GM18867 (cell line): Measurements from ENCODE around the gene CLSTN3.

ENCODE experiments used
- ATAC-seq: cut with Tn5 transposase; IDR thresholded peaks from one replicate; pipeline ENCODE4 v1.9.1; 2021; ENCODE audit warnings: mild to moderate bottlenecking, moderate library complexity; ENCODE audit not compliant: unreplicated experiment

Gene CLSTN3

DNA sequence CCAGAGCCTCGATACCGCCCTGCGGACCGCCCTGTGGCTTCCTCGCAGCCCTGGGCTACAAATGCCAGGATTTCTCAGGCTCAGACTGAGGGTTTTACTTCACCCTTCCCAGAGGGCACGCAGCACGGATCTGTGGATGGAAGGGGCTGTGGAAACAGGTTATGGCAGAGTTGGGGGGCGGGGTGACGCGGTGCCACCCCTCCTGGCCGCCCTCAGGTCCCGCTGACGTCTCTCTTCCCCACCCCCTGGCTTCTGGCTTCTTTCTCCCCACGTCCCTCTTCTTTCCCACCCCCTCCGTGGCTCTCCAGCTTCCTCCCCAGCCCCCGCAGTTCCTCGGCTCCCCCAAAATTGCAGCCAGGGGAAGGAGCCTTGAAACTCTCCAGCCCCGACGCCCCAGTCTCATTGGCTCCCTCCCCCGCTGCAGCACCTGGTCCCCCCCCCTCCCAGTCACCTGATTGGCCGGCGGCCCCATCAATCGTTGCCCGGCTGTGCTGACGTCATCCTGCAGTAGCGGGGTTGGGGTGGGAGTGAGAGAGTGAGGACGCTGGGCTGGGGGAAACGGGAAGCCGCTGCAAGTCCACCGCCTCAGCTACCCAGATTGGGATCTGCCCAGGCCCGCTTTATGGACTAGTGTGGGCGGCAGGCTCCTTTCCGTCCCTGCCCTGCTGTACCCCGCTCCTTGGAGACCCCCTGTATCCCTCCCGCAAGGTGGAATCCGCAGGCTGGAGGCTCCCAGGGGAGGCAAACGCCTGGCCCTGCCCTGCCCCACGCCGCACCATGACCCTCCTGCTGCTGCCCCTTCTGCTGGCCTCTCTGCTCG, at the start of gene CLSTN3:
Gene CLSTN3 (plus strand): TSS at position 500 of the 820 bp plus-strand sequence. CDS start 278 bp downstream, at position 778.
- peak; percentile 71 for ATAC-seq

DNA sequence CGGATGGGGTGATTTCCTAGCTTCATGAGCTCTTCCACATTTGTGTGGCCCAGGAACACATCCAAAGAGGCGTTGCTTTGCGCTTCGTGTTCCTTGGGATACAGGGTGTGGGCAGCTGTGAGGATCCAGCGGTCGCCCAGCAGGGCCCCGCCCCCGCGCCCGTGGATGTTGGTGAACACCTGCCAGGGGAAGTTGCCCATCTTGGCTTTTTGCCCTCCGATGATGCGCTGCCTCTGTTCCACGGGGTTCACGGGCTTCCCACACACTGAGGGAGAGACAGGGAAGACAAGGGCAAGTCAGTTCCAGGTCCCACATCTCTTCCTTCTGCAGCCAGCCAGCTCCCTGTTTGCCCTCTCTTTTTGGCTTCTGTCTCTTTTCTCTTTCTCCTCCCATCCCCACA, 49.1 kb upstream of the CLSTN3 start:
- no peak for ATAC-seq

DNA sequence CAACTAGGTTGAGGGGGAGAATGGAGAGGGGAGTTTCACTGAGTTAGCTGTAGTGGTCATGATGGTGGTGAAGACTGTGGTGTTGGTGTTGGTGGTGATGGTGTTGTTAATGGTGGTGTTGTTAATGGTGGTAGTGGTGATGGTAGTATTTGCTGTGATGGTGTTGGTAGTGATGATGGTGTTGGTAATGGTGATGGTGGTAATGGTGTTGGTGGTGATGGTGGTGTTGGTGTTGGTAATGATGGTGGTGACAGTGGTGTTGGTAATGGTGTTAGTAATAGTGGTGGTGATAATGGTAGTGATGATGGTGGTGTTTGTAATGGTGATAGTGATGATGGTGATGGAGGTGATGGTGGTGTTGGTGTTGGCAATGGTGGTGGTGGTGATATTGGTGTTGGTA, 47.0 kb upstream of the CLSTN3 start:
- ATAC-seq = no peak

DNA sequence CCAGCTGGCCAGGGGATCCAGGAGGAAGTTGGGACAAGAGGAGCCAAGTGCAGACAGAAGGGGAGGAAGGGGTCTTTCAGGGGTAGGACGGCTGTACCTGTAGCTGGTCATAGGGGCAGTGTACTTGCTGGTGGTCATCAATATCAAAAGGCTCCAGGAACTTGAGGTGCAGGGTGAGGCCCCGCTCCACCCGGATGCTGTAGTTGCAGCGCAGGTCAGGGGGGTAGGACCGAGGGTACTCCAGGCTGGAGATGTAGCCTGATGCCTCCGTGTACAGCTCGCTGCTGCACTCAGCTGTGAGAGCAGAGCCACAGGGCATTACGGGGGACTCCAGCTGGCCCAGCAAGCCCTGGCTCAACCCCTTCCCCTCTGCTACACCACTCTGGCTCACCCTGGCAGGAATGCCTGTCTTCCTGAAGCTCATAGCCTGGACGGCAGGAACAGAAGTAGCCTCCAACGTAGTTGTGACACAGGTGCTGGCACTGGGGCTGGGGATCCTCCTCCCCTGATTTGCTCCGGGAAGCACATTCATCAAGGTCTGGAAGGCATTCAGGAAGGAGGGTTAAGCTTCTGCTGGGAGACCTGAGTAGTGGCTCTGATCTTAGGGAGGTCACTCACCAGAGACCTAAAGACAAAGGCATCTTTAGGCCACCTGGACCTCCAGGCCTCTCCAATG, 40.8 kb upstream of the CLSTN3 start:
- no peak for ATAC-seq

DNA sequence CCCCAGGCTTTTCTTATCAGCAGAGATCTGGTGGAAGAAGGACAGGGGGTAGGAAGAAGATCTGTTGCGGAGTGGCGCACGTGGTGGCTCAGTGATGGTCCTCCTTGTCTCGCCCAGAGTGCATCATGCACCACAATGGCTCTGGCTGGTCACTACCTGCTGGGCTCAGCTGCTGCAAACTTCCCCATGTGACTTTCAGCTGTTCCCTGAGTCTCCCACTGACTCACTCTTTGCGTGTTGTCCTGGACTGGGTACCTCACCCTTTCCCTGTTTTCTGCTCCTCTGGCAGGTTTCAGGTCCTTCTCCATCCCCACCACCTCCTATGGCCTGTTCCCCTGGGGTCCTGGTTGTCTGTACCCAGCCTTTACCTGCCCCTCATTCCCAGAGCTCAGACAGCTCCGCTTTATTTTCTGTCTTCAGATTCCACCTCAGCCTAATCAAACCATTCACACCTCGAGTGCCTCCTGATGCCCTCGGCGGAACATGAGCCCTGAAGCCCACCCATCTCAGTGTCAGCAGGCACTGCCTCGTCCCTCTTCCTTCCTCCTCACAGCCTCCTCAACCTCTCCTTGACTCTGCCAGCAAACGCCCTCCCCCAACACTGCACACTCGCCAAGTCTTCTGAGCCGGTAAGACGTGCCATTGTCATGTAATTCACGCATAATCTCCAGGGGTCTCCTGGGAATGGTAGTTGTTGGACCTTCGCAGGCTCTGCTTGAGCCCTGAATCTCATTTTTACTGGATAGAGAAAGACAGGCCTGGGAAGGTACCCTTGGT, 39.8 kb upstream of the CLSTN3 start:
- no peak for ATAC-seq

DNA sequence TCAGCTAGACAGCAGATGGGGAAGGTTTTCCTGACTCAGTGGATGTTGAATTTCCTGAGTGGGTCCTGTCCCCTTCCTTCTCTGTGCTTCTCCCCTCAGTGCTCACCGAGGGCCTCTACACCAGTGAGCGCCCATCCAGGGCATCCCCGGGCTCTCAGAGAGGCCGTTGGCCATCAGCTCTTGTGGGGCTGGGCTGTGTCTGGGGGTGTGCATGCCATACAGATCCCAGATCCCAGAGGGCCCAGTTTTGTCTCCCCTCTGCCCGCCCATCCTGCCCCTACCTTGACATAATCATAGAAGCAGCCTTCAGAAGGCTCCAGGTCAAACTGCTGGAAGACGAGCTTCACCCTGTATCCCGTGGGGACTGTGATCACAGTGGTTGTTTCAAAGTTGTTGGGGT, 39.0 kb upstream of the CLSTN3 start:
- ATAC-seq = no peak

DNA sequence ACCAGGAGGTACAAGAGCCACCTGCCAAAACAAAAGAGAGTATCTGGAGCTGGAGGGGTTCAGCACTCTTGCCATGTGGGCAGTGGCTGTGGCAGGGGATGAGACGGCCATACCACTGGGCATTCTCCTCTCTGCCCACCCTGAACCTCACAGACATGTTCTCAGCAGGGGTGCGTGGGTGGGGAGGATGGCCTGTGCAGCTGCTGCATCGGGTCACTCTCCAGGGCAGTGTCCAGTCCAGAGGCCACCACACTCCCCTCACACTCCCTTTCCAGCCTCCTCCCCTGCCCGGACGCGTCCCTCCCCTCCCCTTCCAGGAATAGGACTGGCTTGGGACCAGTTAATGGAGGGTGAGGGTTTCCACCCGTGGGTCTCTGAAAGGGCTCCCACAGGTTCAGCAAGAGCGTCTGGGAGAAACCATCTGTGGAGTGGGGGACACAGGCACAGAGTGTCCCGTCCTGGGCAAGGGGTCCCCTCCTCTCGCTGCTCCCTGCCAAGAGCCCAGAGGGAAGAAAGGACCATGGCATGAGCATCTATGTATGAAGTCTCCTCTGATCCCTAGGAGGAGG, 38.4 kb upstream of the CLSTN3 start:
- no peak for ATAC-seq

DNA sequence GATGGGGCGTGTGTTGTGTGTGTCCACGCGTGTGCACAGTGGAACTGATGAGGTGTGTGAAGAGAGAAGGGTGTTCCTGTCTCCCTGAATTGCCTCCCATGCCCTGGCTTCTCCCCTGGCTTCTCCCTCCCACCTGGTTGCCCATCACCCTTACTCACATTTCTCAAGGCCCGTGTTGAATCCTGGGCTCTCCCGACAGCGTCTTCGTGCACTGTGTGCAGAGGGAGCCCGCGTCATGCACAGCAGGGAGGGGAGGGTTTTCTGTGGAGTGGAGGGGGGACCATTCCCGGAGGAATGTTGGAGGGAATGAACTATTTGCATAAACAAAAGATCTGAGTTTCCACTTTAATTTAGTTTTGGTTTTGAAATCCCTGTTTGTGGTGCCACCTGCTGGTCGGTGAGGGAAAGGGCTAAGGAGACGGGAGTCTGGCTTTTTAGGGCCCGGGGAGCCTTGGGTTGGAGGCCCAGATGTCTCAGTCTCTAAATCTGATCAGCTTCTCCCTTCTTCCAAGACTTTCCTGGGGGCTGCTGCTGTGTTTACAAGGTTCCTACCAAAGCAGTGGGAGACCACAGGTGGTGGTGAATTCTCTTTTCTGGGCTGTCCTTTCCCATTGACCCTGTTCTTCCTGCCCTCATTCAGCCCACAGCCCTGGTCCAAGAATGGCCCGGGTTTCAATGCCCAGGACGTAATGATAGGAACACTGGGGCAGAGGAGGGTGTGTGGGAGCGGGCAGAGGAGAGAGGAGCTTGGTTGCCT, 37.8 kb upstream of the CLSTN3 start, which contains the start of gene C1R:
Gene C1R (minus strand): TSS at position 217 of the 757 bp plus-strand sequence. CDS start 57 bp downstream, at position 160.
- ATAC-seq = no peak

DNA sequence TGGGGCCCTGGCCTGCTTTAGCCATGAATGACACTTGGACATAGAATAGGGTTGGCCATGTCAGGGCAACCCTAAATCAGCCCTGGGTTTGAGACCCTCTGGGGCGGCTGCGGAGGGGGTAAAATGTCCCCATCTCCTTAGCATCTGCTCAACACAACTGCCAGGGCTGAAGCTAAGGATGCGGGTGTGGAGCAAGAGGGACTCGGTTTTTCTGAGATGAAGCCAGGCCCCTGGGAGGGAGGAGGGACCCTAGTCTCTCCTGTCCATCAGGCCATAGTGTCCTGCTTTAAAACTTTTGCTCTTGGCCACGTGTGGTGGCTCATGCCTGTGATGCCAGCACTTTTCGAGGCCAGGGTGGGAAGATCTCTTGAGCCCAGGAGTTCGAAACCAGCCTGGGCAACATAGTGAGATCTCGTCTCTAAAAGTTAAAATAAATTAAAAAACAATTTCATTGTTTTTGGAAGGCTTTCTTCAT, 37.1 kb upstream of the CLSTN3 start:
- ATAC-seq = no peak

DNA sequence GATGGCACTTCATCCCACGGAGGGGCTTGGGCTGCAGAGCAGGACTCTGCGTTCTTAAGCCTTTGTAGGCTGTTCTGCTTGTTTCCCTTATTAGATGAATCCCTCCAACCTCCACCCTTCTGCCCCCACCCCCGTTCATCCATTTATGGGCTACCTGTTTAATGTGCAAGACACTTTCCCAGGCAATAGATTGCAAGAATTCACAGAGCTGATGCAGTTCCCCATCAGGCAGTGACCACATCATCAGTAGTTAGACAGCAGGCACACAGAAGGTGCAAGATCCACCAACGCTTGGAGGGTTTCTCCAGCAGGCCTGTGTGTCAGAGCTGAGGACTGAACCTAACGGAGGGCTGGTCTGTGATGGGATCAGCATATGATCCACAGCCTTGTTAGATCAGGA, 36.7 kb upstream of the CLSTN3 start:
- ATAC-seq = no peak

DNA sequence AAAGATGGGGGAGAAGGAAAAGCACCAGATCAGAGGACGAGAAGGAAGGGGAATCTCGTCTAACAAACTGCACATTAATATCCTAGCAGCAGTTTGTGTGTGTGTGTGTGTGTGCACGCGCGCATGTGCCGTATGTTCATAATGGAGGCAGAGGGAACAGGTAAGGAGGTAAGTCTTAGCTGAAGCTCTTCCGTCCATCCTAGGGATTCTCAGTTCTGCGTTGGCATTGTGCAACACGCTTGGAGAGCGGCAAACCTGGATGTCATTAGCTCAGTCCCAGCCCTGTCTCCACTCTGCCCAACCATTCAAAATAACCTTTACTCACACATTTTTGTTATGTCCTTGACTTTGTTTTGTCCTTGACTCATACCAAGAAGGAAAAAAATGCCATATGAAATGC, 36.3 kb upstream of the CLSTN3 start:
- ATAC-seq = no peak

DNA sequence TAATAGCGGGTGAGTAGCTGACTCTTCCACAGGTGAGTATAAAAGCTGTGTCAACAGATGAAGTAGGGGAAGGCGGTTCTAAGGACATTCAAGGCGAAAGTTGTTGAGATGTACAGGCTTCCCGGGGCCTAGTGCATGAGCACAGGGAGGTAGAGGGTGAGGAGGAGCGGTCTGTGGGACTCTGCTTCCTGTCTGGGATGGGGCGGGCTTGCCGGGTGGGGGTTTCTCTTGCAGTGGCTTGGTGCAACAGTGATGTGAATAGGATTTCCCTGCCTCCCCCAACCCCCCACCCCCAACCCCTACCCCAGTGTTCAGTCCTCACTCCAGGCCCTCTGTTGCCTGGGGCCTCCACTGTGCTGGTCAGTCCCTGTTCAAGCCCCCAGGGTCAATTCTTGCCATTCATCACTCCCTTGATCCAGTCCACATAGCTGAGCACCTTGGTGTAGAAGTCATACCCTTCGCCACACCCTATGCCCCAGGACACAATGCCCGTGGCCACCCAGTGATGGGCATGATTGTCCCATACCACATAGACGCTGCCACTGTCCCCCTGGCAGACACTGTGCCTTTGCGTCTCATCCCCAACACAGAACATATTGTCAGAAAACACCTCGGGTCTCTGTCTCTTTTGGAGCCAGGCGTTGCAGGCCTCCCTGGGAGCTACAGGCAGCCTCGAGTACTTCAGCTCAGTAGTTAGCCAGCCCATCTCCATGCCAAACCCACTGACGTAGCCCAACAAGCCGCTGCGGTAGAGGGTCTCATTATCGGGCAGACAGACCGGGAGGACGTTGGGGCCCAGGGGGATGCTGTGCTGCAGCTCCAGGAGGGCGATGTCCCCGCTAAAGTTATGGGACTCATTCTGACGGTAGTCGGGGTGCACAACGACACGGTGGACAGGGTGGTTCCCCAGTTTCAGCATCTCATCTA, 33.9 kb upstream of the CLSTN3 start:
- ATAC-seq = no peak

DNA sequence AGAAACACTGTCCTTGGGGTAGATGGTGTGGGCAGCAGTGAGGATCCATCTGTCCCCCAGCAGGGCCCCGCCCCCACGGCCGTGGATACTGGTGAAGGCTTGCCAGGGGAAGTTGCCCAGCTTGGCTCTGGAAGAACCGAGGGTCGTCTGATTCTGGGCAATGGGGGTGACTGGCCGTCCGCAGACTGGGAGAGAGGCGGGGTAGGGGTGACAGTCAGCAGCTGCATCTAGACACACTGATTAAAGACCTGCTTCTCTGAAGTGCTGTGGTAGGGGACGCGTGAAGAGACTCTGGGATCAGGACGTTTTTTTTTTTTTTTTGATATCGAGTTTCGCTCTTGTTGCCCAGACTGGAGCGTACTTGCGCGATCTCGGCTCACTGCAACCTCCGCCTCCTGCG, 33.2 kb upstream of the CLSTN3 start:
- ATAC-seq = no peak

DNA sequence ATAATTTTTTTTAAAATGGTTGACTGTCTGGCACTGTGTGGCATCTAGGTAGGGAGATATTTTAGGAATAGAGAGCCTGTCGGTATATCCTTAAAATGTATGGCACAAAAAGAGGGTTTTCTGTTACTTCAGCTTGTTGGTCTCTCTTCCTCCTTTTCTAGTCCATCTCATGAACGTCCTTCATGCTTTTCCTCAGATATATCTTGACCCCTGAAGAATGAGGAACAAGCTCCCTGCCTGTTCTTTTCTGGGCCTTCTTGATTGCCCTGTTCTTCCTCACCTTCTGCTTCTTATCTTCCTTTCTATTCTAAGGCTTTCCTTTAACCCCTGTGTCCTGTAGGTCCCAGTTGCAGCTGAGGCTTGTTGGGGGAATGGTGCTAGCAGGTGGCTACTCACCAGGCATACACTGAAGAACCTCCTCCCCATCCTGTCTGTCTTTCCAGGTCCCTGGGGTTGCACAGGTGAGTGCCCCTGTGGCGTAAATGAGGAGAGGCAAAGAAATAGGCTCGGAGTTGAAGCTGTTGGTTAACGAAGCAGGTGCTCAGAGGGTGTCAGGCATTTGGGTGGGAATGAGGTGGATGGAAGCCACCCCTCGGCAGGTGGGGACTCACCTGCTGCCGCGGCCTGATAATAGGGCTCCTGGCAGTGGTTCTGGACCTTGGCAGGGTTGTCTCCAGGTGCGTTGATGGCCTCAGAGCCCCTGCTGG, 30.7 kb upstream of the CLSTN3 start:
- ATAC-seq = no peak

DNA sequence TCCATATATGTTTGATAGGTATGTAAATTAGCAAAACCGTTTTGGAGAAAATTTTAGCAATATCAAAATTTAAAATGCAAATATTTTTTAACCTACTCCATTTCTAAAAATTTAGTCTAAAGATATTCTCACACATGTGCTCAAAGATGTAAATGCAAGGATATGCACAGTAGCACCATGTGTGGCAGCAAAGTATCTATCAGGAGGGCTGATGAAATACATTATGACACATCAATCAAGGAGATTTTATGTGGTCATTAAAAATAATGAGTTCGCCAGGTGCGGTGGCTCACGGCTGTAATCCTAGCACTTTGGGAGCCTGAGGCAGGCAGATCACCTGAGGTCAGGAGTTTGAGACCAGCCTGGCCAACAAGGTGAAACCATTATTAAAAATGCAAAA, 29.9 kb upstream of the CLSTN3 start:
- no peak for ATAC-seq

DNA sequence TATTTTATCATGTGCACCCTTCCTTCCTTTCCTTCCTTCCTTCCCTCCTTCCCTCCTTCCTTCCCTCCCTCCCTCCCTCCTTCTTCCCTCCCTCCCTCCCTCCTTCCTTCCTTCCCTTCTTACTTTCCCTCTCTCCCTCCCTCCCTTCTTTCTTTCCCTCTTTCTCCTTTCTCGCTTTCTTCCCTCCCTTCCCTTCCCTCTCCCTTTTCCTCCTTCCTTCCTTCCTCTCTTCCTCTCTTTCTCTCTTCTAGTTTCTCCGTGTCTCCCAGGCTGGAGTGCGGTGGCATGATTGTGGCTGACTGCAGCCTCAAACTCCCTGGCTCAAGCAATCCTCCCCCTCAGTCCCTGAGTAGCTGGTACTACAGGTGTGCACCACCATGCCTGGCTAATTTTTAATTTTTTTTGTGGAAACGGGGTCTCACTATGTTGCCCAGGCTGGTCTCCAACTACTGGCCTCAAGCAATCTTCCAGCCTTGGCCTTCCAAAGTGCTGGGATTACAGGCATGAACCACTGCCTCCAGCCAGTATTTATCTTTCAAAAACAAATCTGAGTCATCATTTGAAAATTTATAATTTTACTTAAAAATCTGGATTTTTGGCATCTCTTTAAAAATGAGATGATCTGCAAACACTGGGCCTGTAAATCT, 29.0 kb upstream of the CLSTN3 start:
- ATAC-seq = no peak

DNA sequence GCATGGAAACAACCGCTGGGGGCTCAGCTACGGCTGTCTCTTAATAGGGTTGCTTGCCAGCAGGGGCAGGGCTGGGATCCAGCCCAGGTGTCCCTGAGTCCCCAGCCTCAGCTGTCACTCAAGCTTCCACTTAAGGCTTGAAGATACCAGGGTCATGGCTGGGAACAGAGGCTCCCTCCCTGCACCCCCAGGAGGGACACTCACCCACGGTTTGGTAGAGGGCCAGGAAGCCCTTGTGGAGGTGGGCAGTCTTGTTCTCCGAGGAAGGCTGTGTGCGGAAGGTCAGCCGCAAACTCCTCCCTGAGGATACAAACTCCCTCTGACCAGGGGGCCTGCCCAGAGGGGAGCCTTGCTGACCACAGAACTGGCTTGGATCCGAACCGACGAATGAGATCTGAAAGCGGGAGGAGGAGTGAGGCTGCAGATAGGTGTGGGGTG, 28.5 kb upstream of the CLSTN3 start:
- ATAC-seq = no peak

DNA sequence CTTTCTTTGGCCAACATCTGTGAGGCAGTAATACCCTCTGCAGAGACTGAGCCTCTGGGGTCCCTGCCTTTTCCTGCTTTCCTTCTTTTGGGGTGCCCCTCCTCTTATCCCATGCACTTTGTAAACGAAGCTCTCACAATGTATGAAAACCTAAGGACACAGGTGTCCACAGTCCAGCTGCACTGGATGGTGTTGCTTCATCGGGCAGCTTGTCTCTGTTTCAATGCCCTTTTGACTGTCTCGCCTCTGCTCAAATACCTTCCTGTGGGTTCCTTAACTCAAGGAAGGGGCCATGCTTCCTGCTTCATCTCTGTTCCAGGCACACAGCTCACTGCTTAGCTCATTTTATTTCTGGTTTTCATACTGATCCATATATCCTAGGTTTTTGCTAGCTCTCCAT, 27.6 kb upstream of the CLSTN3 start:
- no peak for ATAC-seq
